Measurements from ENCODE around the gene NFKBIE.
"Not testable (repeated sequence)": the region's sequence is repeated elsewhere in the genome, so short reads cannot be mapped to it uniquely, and the experiment has no call there.

NFKBIE gene

DNA sequence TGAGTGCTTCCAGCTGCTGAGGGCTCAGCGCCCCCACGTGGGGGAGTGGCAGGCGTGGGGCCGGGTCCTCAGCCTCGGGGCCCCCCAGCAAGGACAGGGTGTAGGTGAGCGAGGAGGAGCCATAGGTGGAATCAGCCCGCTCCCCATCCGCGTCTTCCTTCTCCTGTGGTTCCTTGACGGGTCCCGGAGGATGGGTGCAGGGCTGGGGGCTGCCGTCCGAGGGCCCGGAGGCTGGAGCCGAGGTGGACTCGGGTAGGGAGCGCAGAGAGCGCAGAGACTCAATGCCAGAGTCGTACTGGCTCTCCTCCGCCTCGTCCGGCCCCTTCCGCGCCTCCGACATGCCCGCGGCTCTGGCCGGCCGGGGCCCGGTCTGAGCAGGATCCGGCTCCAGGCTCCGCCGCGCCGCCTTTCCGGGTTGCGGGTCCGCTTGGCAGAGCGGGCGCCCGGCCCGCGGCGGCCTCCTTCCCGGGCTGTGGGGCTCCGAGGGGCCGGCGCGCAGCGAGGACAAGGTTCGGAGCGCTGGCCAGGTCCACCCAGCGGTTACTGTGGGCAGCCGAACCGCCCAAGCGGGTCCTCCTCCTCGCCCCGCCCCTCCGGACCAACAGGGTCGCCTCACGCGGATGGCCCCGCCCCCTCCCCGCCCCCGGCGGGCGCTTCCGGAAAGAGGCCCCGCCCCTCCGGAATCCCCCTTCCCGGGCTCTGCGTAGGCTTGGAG lies at the start of gene NFKBIE:
TSS of gene NFKBIE (minus strand) at position 545 of the 715 bp plus-strand sequence. CDS start at position 340, 205 bp downstream.
- peak; percentile 90 to 96 (median 92) for DNase-seq (ENCODE audit: low read depth in 3 of 3)

GRCh38 chr6:44314657-44315056 lies 49.3 kb upstream of the NFKBIE start:
- DNase-seq (ENCODE audit: low read depth in 3 of 3): not testable (repeated sequence)

GRCh38 chr6:44312901-44313788 lies 47.8 kb upstream of the NFKBIE start, which contains the start of gene AARS2:
Gene AARS2 (minus strand): TSS chr6:44313347. CDS start chr6:44313323, 24 bp downstream.
- peak; percentile 83 to 94 (median 91) for DNase-seq (ENCODE audit: low read depth in 3 of 3)

DNA sequence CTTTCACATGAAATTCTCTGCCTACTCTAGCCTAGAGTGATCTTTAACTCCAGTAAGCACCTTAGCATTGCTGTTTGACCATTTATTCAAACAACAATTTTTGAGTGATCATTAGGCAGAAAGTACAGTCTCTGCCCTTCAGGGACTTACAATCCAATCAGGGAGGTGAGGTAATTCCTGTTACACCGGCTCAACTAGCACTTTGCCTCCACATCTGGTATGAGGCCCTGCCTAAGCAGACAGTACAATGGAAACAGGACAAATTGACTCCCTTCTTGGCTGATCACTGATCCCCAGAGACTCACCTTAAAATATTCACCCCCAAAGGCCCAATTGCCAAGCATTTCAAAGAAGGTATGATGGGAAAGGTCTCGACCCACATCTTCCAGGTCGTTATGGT lies 46.4 kb upstream of the NFKBIE start:
- no peak for DNase-seq (ENCODE audit: low read depth in 3 of 3)

GRCh38 chr6:44311304-44311703 lies 46.0 kb upstream of the NFKBIE start:
- DNase-seq (ENCODE audit: low read depth in 3 of 3): no peak

GRCh38 chr6:44310241-44310640 lies 44.9 kb upstream of the NFKBIE start:
- DNase-seq (ENCODE audit: low read depth in 3 of 3): no peak

DNA sequence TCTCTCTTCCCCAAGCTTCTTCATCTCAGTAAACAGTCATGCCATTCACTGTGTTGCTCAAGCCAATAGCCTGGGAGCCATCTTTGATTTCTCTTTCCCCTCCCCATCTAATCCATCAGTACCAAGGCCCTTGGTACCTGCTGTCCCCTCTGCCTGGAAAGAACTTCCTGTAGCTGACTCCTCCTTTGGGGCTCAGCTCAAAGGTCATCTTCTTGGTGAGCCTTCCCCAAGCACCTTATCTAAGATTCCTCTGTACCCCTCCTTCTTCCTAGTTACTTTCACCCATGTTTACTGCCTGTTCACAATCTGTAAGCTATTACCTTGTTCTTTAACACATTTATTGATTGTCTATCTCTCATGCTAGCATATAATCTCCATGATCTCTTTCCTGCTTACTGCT lies 44.3 kb upstream of the NFKBIE start:
- DNase-seq (ENCODE audit: low read depth in 3 of 3): no peak

GRCh38 chr6:44309092-44309491 lies 43.7 kb upstream of the NFKBIE start:
- DNase-seq (ENCODE audit: low read depth in 3 of 3): no peak

- DNase-seq (ENCODE audit: low read depth in 3 of 3): no peak
These were observed 41.9 kb upstream of the NFKBIE start for GRCh38 chr6:44307217-44307616.

DNA sequence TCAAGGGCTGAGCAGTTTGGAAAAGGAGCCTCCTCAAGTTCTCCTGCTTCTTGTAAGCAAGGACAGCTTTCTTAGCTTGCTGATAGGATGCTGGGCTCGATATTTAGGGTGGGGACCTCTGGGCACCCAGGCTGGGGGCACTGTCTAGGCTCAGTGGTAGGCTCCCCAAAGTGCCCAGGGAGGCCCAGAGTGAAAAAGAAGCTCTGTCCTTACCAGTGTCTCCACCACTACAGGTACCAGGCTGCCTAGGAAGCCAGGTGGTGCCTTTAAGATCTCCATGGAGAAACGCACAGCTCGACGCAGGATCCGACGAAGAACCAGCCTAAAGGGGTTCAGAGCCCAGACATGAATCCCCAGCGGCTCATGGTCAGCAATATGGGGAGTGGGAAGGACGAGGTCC lies 41.4 kb upstream of the NFKBIE start:
- DNase-seq (ENCODE audit: low read depth in 3 of 3): no peak

DNA sequence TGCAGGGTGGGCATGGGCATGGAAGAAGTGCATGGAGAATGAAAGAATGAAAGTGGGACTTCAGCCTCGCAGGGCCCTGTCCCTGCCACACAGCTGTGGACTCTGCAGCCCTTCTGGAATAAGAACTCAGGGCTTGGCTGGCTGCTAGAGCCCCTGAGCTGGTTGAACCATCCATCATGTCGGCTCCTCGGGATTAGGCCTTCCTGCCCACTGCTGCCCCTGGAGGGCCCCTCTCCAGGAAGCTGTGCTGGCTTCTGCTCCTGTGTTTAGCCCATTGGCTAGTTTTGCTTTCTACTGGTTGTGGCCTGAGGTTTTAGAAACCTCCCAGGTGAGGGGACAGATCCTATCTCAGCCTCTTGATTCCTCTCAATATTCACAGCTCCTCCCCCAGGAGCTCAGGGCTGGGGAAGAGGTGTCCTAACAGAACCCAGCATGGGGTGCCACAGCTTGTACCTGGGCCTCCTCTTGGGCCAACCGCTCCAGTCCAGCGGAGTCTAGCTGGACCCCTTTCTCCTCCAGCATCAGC lies 39.9 kb upstream of the NFKBIE start:
- no peak for DNase-seq (ENCODE audit: low read depth in 3 of 3)

- peak in 1 of 3 donors; percentile 20 for DNase-seq (ENCODE audit: low read depth in 3 of 3)
These were observed 39.2 kb upstream of the NFKBIE start for GRCh38 chr6:44304282-44305199.

DNA sequence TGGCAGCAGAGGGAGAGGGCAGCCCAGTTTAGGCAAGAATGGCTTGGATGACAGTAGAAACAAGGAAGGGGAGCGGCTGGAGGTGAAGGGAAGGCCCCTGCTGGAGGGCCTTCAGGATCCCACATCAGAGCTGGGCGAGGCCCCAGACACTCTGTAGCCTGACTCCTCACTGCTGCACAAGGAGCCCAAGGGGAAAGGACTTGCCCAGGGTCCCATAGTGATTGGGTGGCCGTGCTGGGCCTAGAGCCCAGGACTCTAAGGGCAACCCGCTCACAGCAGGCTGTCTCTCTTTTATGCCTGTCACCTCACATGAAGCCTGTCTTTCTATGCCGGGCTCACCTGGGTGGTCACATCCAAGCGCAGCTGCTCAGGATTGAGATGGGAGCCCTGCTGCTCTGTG lies 38.5 kb upstream of the NFKBIE start:
- no peak for DNase-seq (ENCODE audit: low read depth in 3 of 3)

DNA sequence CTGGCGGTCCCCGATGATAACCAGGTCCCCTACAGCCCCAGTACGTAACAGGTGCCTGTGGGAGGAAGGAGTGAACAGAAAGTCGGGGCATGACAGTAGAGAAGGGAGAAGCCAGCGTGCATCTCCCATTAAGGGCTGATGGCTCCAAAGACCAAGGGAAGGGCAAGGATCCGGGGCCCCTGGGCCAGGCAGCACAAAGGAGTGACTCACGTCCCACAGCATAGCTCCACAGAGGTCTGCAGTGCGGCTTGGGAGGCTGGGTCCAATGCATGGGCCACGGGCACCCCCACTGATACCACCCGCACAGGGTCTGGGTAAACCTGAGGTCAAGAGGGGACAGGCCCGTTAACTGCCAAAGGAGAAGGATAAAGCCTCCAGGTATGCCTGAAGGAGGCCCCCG lies 37.5 kb upstream of the NFKBIE start:
- DNase-seq (ENCODE audit: low read depth in 3 of 3): no peak

GRCh38 chr6:44301782-44302564 lies 36.6 kb upstream of the NFKBIE start:
- DNase-seq (ENCODE audit: low read depth in 3 of 3): no peak

DNA sequence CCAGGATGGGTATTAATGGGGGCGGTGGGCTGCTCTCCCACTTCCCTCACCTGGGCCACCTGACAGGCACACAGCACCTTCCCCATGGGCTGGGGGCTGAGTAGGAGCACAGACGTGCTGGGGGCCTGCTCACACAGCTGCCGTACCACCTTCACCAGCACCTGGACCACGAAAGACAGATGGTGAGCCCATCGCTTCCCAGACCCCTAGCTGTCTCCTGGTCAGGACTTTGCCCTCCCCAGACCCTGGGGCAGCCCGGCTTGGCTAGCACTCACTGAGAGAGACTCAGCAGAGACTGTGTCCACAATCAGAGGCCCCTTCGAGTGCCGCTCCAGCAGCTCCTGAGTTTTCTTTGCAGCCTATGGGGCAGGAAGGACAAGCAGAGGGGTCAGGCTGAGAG lies 35.8 kb upstream of the NFKBIE start:
- DNase-seq (ENCODE audit: low read depth in 3 of 3): no peak

GRCh38 chr6:44300292-44300823 lies 35.0 kb upstream of the NFKBIE start:
- no peak for DNase-seq (ENCODE audit: low read depth in 3 of 3)

DNA sequence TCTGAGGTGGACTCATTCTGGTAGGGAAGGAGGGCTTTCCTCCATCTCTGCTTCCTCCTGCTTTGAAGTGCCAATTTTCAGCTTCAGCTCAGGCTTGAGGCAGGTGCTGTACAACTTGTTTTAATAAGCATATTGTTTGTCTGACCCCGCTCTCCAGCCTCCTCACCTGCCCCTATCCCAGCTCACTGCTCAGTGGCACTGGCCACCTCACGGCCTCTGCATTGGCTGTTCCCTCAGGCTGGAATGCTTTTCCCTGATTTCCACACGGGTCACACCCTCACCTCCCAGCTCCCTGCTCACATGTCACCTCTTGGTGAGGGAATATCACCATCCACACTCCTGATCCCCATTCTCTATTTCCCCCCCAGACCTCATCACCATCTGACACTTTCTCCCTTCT lies 33.5 kb upstream of the NFKBIE start:
- DNase-seq (ENCODE audit: low read depth in 3 of 3): no peak

- no peak for DNase-seq (ENCODE audit: low read depth in 3 of 3)
These were observed 32.9 kb upstream of the NFKBIE start for GRCh38 chr6:44298055-44298803.

Data from stimulated activated CD4-positive, alpha-beta T cell treated with anti-CD3 and anti-CD28 coated beads, TNF-alpha, amount 100 ng/mL, for 48 hours (primary cell).